ENCODE data around the gene MYL10. TPM values are rescaled to one million over a fixed set of nuclear protein-coding genes. Genes with fewer than 3 reads are reported as not detected.

Gene MYL10
- total and polyA plus RNA-seq, 2 of the 8 experiments (the other 6 are each of a cell fraction or from before 2014, with no cell fraction given), result 0.18 TPM; not detected in 1

- TF ChIP-seq, protein P1, sequence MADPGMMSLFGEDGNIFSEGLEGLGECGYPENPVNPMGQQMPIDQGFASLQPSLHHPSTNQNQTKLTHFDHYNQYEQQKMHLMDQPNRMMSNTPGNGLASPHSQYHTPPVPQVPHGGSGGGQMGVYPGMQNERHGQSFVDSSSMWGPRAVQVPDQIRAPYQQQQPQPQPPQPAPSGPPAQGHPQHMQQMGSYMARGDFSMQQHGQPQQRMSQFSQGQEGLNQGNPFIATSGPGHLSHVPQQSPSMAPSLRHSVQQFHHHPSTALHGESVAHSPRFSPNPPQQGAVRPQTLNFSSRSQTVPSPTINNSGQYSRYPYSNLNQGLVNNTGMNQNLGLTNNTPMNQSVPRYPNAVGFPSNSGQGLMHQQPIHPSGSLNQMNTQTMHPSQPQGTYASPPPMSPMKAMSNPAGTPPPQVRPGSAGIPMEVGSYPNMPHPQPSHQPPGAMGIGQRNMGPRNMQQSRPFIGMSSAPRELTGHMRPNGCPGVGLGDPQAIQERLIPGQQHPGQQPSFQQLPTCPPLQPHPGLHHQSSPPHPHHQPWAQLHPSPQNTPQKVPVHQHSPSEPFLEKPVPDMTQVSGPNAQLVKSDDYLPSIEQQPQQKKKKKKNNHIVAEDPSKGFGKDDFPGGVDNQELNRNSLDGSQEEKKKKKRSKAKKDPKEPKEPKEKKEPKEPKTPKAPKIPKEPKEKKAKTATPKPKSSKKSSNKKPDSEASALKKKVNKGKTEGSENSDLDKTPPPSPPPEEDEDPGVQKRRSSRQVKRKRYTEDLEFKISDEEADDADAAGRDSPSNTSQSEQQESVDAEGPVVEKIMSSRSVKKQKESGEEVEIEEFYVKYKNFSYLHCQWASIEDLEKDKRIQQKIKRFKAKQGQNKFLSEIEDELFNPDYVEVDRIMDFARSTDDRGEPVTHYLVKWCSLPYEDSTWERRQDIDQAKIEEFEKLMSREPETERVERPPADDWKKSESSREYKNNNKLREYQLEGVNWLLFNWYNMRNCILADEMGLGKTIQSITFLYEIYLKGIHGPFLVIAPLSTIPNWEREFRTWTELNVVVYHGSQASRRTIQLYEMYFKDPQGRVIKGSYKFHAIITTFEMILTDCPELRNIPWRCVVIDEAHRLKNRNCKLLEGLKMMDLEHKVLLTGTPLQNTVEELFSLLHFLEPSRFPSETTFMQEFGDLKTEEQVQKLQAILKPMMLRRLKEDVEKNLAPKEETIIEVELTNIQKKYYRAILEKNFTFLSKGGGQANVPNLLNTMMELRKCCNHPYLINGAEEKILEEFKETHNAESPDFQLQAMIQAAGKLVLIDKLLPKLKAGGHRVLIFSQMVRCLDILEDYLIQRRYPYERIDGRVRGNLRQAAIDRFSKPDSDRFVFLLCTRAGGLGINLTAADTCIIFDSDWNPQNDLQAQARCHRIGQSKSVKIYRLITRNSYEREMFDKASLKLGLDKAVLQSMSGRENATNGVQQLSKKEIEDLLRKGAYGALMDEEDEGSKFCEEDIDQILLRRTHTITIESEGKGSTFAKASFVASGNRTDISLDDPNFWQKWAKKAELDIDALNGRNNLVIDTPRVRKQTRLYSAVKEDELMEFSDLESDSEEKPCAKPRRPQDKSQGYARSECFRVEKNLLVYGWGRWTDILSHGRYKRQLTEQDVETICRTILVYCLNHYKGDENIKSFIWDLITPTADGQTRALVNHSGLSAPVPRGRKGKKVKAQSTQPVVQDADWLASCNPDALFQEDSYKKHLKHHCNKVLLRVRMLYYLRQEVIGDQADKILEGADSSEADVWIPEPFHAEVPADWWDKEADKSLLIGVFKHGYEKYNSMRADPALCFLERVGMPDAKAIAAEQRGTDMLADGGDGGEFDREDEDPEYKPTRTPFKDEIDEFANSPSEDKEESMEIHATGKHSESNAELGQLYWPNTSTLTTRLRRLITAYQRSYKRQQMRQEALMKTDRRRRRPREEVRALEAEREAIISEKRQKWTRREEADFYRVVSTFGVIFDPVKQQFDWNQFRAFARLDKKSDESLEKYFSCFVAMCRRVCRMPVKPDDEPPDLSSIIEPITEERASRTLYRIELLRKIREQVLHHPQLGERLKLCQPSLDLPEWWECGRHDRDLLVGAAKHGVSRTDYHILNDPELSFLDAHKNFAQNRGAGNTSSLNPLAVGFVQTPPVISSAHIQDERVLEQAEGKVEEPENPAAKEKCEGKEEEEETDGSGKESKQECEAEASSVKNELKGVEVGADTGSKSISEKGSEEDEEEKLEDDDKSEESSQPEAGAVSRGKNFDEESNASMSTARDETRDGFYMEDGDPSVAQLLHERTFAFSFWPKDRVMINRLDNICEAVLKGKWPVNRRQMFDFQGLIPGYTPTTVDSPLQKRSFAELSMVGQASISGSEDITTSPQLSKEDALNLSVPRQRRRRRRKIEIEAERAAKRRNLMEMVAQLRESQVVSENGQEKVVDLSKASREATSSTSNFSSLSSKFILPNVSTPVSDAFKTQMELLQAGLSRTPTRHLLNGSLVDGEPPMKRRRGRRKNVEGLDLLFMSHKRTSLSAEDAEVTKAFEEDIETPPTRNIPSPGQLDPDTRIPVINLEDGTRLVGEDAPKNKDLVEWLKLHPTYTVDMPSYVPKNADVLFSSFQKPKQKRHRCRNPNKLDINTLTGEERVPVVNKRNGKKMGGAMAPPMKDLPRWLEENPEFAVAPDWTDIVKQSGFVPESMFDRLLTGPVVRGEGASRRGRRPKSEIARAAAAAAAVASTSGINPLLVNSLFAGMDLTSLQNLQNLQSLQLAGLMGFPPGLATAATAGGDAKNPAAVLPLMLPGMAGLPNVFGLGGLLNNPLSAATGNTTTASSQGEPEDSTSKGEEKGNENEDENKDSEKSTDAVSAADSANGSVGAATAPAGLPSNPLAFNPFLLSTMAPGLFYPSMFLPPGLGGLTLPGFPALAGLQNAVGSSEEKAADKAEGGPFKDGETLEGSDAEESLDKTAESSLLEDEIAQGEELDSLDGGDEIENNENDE (IDR thresholded peaks at IDR 0.05; ENCODE audit: insufficient replicate concordance, low read length), result no peak
- TF ChIP-seq RFX5 (IDR thresholded peaks at IDR 0.05; ENCODE audit: borderline replicate concordance, low read depth, low read length) (no peak), TAF7 (optimal IDR thresholded peaks at IDR 0.05; ENCODE audit: borderline replicate concordance, low read depth, low read length) (no peak), KDM4A (IDR thresholded peaks at IDR 0.05; ENCODE audit: low read depth, low read length, severe bottlenecking) (no peak), JUND (IDR thresholded peaks at IDR 0.05; ENCODE audit: low read length) (no peak), SP2 (IDR thresholded peaks at IDR 0.05; ENCODE audit: low read length) (no peak), EZH2 (IDR thresholded peaks at IDR 0.05; ENCODE audit: low read depth, low read length, severe bottlenecking) (no peak), MAFK (IDR thresholded peaks at IDR 0.05; ENCODE audit: low read depth, low read length) (no peak), TAF1 (IDR thresholded peaks at IDR 0.05; ENCODE audit: low read depth, low read length) (no peak), TEAD4 (IDR thresholded peaks at IDR 0.05; ENCODE audit: low read depth, low read length) (peak; percentile 21; the same call in 1 of the 2 replicates), SIRT6 (IDR thresholded peaks at IDR 0.05; ENCODE audit: low read length) (no peak)
- TF ChIP-seq, protein P2, sequence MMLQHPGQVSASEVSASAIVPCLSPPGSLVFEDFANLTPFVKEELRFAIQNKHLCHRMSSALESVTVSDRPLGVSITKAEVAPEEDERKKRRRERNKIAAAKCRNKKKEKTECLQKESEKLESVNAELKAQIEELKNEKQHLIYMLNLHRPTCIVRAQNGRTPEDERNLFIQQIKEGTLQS (IDR thresholded peaks at IDR 0.05; ENCODE audit: insufficient read depth, low read depth, low read length), result no peak
Measured at GRCh38 chr7:101564778-101565211, 64.3 kb downstream of the MYL10 start (continued).
